Activated CD4-positive, alpha-beta T cell treated with anti-CD3 and anti-CD28 coated beads for 4 hours (primary cell): Measurements from ENCODE around the gene KLK2.
A peak's percentile ranks its signal among the peaks of the same experiment; 100 is the strongest.
"Not testable (repeated sequence)": the region's sequence is repeated elsewhere in the genome, so short reads cannot be mapped to it uniquely, and the experiment has no call there.

ENCODE experiments used
- DNase-seq, 2 donors: peaks; one replicate each; pipeline ENCODE4 v3.0.0-alpha.2; 2020

KLK2 gene

GRCh38 chr19:50896089-50896590 is 22.9 kb downstream of the KLK2 start:
- not testable (repeated sequence) for DNase-seq

- no peak for DNase-seq
Measured at GRCh38 chr19:50896591-50897190, 23.5 kb downstream of the KLK2 start.

GRCh38 chr19:50897191-50897607 is 24.0 kb downstream of the KLK2 start:
- DNase-seq = no peak

GRCh38 chr19:50897612-50898011 is 24.4 kb downstream of the KLK2 start:
- no peak for DNase-seq

- no peak for DNase-seq
Measured at GRCh38 chr19:50898018-50898417, 24.8 kb downstream of the KLK2 start.

- DNase-seq = no peak
Measured at GRCh38 chr19:50899569-50899968, 26.3 kb downstream of the KLK2 start.

GRCh38 chr19:50902640-50903039 is 29.4 kb downstream of the KLK2 start:
- no peak for DNase-seq

GRCh38 chr19:50906217-50906616 is 33.0 kb downstream of the KLK2 start:
- peak in 1 of 2 donors; percentile 28 for DNase-seq

- no peak for DNase-seq
Measured at GRCh38 chr19:50908336-50908735, 35.1 kb downstream of the KLK2 start.

GRCh38 chr19:50909240-50910070 is 36.2 kb downstream of the KLK2 start:
- DNase-seq = no peak

GRCh38 chr19:50910722-50911121 is 37.5 kb downstream of the KLK2 start:
- DNase-seq = no peak

GRCh38 chr19:50911206-50912101 is 38.2 kb downstream of the KLK2 start, which contains the start of gene KLK4:
Gene KLK4 (minus strand): TSS chr19:50911395. CDS start chr19:50910738, 657 bp downstream.
- DNase-seq = no peak

- no peak for DNase-seq
Measured at GRCh38 chr19:50912102-50912599, 38.9 kb downstream of the KLK2 start.

GRCh38 chr19:50912727-50913716 is 39.8 kb downstream of the KLK2 start:
- DNase-seq = no peak

GRCh38 chr19:50916069-50916468 is 42.8 kb downstream of the KLK2 start:
- no peak for DNase-seq

- no peak for DNase-seq
Measured at GRCh38 chr19:50921426-50922316, 48.4 kb downstream of the KLK2 start.

- DNase-seq = peak; percentile 72 to 75
Measured at GRCh38 chr19:50922317-50922853, 49.1 kb downstream of the KLK2 start.

GRCh38 chr19:50924586-50924985 is 51.3 kb downstream of the KLK2 start:
- no peak for DNase-seq

GRCh38 chr19:50925734-50926133 is 52.5 kb downstream of the KLK2 start:
- no peak for DNase-seq

- DNase-seq = no peak
Measured at GRCh38 chr19:50926144-50926543, 52.9 kb downstream of the KLK2 start.
